ENCODE measurements around the gene PCDHGA5.

DNA sequence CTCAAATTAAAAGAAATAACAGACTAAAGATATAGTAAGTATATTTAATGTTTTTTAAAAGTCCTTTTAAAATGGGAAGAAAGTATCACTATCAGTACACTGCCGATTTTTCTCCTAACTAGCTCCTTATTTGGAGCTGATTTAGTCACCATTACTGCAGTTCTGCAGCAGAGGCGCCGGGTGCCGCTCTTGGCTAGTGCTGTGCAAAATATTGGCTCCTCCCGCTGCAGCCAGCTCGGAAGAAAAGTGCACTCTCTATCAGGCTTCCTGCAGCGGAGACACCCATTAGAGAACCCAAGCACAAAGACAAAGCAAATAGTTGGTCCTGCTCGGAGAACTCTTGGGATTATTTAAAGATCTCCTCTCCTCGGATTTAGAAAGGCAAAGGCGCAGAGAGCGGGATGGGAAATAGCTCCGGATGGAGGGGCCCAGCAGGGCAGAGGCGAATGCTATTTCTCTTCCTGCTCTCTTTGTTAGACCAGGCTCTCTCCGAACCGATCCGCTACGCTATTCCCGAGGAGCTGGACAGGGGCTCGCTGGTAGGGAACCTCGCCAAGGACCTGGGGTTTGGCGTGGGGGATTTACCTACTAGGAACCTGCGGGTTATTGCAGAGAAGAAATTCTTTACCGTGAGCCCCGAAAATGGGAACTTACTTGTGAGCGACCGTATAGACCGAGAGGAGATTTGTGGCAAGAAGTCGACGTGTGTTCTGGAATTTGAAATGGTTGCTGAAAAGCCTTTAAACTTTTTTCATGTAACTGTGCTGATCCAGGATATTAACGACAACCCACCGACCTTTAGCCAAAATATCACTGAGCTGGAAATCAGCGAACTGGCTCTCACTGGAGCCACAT, 6.3 kb downstream of the PCDHGA5 start, which contains the start of gene PCDHGB3:
- TF ChIP-seq, protein P1, sequence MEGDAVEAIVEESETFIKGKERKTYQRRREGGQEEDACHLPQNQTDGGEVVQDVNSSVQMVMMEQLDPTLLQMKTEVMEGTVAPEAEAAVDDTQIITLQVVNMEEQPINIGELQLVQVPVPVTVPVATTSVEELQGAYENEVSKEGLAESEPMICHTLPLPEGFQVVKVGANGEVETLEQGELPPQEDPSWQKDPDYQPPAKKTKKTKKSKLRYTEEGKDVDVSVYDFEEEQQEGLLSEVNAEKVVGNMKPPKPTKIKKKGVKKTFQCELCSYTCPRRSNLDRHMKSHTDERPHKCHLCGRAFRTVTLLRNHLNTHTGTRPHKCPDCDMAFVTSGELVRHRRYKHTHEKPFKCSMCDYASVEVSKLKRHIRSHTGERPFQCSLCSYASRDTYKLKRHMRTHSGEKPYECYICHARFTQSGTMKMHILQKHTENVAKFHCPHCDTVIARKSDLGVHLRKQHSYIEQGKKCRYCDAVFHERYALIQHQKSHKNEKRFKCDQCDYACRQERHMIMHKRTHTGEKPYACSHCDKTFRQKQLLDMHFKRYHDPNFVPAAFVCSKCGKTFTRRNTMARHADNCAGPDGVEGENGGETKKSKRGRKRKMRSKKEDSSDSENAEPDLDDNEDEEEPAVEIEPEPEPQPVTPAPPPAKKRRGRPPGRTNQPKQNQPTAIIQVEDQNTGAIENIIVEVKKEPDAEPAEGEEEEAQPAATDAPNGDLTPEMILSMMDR (IDR thresholded peaks at IDR 0.05), result peak; percentile 45
- TF ChIP-seq ZFX (IDR thresholded peaks at IDR 0.05; ENCODE audit: borderline replicate concordance), result no peak

All from 22Rv1 (cell line).